HCT116 (cell line): ENCODE measurements around the gene PKHD1. TPM values are rescaled to one million over a fixed set of nuclear protein-coding genes. Genes with fewer than 3 reads are reported as not detected.

Source experiments
- ATAC-seq: fragments of 200-7000 bp; cut with Tn5 transposase; 2 replicates; pipeline ENCODE4 v1.9.1; 2020; ENCODE audit warnings: mild to moderate bottlenecking, moderate library complexity
- BruUV-seq: library from RNA; stranded (reverse); fragments of 400-500 nt; replicated peaks from 2 replicates; lab custom pipeline; 2021; lab: Mats Ljungman, UMichigan
- CTCF ChIA-PET: fragments of 300-600 bp; sonication (Branson Sonifier 250); formaldehyde crosslinking; loops from one replicate; lab custom pipeline; 2021; ENCODE audit warnings: antibody characterized with exemption; lab: Charles Lee
- POLR2A ChIA-PET: fragments of 300-600, 350-600 bp; sonication (Branson Sonifier 250); formaldehyde crosslinking; loops from one replicate; lab custom pipeline; 2021; ENCODE audit warnings: antibody characterized with exemption; lab: Charles Lee
- RAD21 ChIA-PET, 2 experiments: fragments of 300-600 bp; sonication (Branson Sonifier 250); formaldehyde crosslinking; loops; one replicate each; lab custom pipeline; 2023; ENCODE audit warnings: low total read pairs in 2 of 2; ENCODE audit not compliant: uncharacterized antibody in 2 of 2, unreplicated experiment in 2 of 2, low non-redundant PET in 1 of 2; lab: Charles Lee
- DNase-seq: peaks from one replicate; pipeline ENCODE4 v3.0.0-alpha.2; 2010; ENCODE audit warnings: low read depth, low spot score
- H2AFZ ChIP-seq: fragments of 200-600 bp; shearing (Covaris generic), sonication (generic); 2 replicates; pipeline ENCODE4 v1.6.1; 2017; ENCODE audit warnings: low read depth, mixed run types, mixed read lengths, antibody characterized with exemption, low read length; ENCODE audit not compliant: poor library complexity, severe bottlenecking
- H3K27ac ChIP-seq: 2 replicates; pipeline ENCODE4 v1.5.1; 2012; ENCODE audit warnings: low read depth, low read length
- H3K27me3 ChIP-seq: fragments of 200-600 bp; sonication (generic); 2 replicates; pipeline ENCODE4 v1.6.1; 2016; ENCODE audit warnings: mixed run types, low read length, mixed read lengths; ENCODE audit not compliant: insufficient read depth
- H3K36me3 ChIP-seq, 2 experiments: fragments of 200-500 bp in 1 of 2; fragments of 200-600 bp in 1 of 2; sonication (Bioruptor generic) in 1 of 2; sonication (generic) in 1 of 2; 2 replicates each; pipeline versions ENCODE4 v1.5.1 to v1.6.1; 2014 to 2016; ENCODE audit warnings: low read length in 2 of 2, inconsistent platforms in 1 of 2, mixed read lengths in 1 of 2, mixed run types in 1 of 2; ENCODE audit not compliant: insufficient read depth in 2 of 2, control insufficient read depth in 1 of 2
- H3K4me1 ChIP-seq, 2 experiments: fragments of 200-600 bp in 1 of 2; sonication (generic) in 1 of 2; 2 replicates each; pipeline versions ENCODE4 v1.5.1 to v1.6.1; 2012 to 2017; ENCODE audit warnings: low read length in 2 of 2, inconsistent platforms in 1 of 2, mild to moderate bottlenecking in 1 of 2, mixed read lengths in 1 of 2, mixed run types in 1 of 2, moderate library complexity in 1 of 2; ENCODE audit not compliant: insufficient read depth in 2 of 2, control insufficient read depth in 1 of 2
- H3K4me2 ChIP-seq: fragments of 200-600 bp; sonication (generic); 2 replicates; pipeline ENCODE4 v1.6.1; 2017; ENCODE audit warnings: mixed run types, low read length, mixed read lengths
- H3K4me3 ChIP-seq, 2 experiments: fragments of 200-600 bp in 1 of 2; sonication (generic) in 1 of 2; replicated peaks in 1 of 2; 2 replicates each; pipeline ENCODE4 v1.5.1; 2011 to 2016; ENCODE audit warnings: low read length in 2 of 2, control low read depth in 1 of 2, low read depth in 1 of 2, mild to moderate bottlenecking in 1 of 2, mixed read lengths in 1 of 2, mixed run types in 1 of 2
- H3K79me2 ChIP-seq: fragments of 200-600 bp; sonication (generic); 2 replicates; pipeline ENCODE4 v1.6.1; 2017; ENCODE audit warnings: mild to moderate bottlenecking, mixed run types, low read length, moderate library complexity, mixed read lengths; ENCODE audit not compliant: insufficient read depth
- H3K9ac ChIP-seq: fragments of 200-600 bp; sonication (generic); 2 replicates; pipeline ENCODE4 v1.6.1; 2016; ENCODE audit warnings: low read length, mixed read lengths
- H3K9me2 ChIP-seq: fragments of 200-600 bp; sonication (generic), shearing (Covaris generic); 2 replicates; pipeline ENCODE4 v1.6.1; 2017; ENCODE audit warnings: mixed run types, mild to moderate bottlenecking, moderate library complexity; ENCODE audit not compliant: insufficient read depth
- H3K9me3 ChIP-seq, 2 experiments: fragments of 200-500 bp in 1 of 2; fragments of 200-600 bp in 1 of 2; sonication (Bioruptor generic) in 1 of 2; sonication (generic) in 1 of 2; 2 replicates each; pipeline ENCODE4 v1.6.1; 2014 to 2017; ENCODE audit warnings: low read length in 2 of 2, mixed read lengths in 2 of 2, inconsistent platforms in 1 of 2, low read depth in 1 of 2, mild to moderate bottlenecking in 1 of 2, mixed run types in 1 of 2, moderate library complexity in 1 of 2; ENCODE audit not compliant: control insufficient read depth in 1 of 2, insufficient read depth in 1 of 2
- H4K20me1 ChIP-seq: fragments of 200-600 bp; sonication (generic), shearing (Covaris generic); 2 replicates; pipeline ENCODE4 v1.6.1; 2017; ENCODE audit warnings: mixed run types, mild to moderate bottlenecking, moderate library complexity; ENCODE audit not compliant: insufficient read depth
- CBX3 ChIP-seq: IDR thresholded peaks from 2 replicates; pipeline ENCODE4 v1.6.1; 2012; ENCODE audit warnings: low read depth
- CEBPB ChIP-seq: IDR thresholded peaks from 2 replicates; pipeline ENCODE4 v1.6.1; 2012; ENCODE audit warnings: low read depth
- EGR1 ChIP-seq: IDR thresholded peaks from 2 replicates; pipeline ENCODE4 v1.6.1; 2012; ENCODE audit warnings: low read depth
- ELF1 ChIP-seq: IDR thresholded peaks from 2 replicates; pipeline ENCODE4 v1.6.1; 2012; ENCODE audit warnings: low read depth, borderline replicate concordance
- EZH2 ChIP-seq: fragments of 200-600 bp; sonication (generic); IDR thresholded peaks from 2 replicates; pipeline ENCODE4 v1.6.1; 2017; ENCODE audit warnings: antibody characterized with exemption, mixed run types
- EZH2phosphoT487 ChIP-seq: fragments of 200-600 bp; IDR thresholded peaks from 2 replicates; pipeline ENCODE4 v1.6.1; 2018; ENCODE audit warnings: antibody characterized with exemption, borderline replicate concordance
- FOSL1 ChIP-seq: IDR thresholded peaks from 2 replicates; pipeline ENCODE4 v1.6.1; 2012; ENCODE audit warnings: low read depth
- POLR2AphosphoS5 ChIP-seq: IDR thresholded peaks from 2 replicates; pipeline ENCODE4 v1.6.1; 2011; ENCODE audit warnings: mild to moderate bottlenecking, low read depth, low read length, moderate library complexity
- SIN3A ChIP-seq: IDR thresholded peaks from 2 replicates; pipeline ENCODE4 v1.6.1; 2012; ENCODE audit warnings: low read depth
- SRF ChIP-seq: IDR thresholded peaks from 2 replicates; pipeline ENCODE4 v1.6.1; 2012; ENCODE audit warnings: low read depth
- TCF7L2 ChIP-seq: IDR thresholded peaks from 2 replicates; pipeline ENCODE4 v1.7.0; 2011; ENCODE audit warnings: borderline replicate concordance, inconsistent platforms; ENCODE audit not compliant: insufficient read depth, insufficient read length; ENCODE audit errors: extremely low read depth
- ZNF274 ChIP-seq: fragments of 200-500 bp; sonication (Bioruptor generic); IDR thresholded peaks from 2 replicates; pipeline ENCODE4 v1.6.1; 2014; ENCODE audit warnings: mild to moderate bottlenecking, low read depth, low read length, inconsistent platforms
- intact Hi-C: fragments of 100-400 bp; cut with micrococcal nuclease; formaldehyde crosslinking; loops from 2 replicates; pipeline ENCODE4 v1.10.0; 2022
- total RNA-seq: library from RNA; stranded (reverse); gene quantifications from one replicate; pipeline ENCODE4 v1.2.1, GENCODE V29; 2021; ENCODE audit not compliant: unreplicated experiment
- TF ChIP-seq, protein P1 (sequence below), 3 experiments: fragments of 200-600 bp in 1 of 3; sonication (generic) in 1 of 3; IDR thresholded peaks in 2 of 3; conservative IDR thresholded peaks in 1 of 3; 2 replicates each; pipeline ENCODE4 v1.5.1; 2012 to 2017; ENCODE audit warnings: low read depth in 2 of 3, low read length in 2 of 3, antibody characterized with exemption in 1 of 3, borderline replicate concordance in 1 of 3, control low read depth in 1 of 3, mild to moderate bottlenecking in 1 of 3, mixed read lengths in 1 of 3, mixed run types in 1 of 3, moderate library complexity in 1 of 3; ENCODE audit not compliant: insufficient read depth in 1 of 3
- TF ChIP-seq, protein P2 (sequence below): IDR thresholded peaks from 2 replicates; pipeline ENCODE4 v1.6.1; 2011; ENCODE audit warnings: mild to moderate bottlenecking, low read length, moderate library complexity; ENCODE audit not compliant: insufficient replicate concordance; ENCODE audit errors: extremely low read depth
- TF ChIP-seq, protein P3 (sequence below): IDR thresholded peaks from 2 replicates; pipeline ENCODE4 v1.6.1; 2012

PKHD1 gene
- total RNA-seq, 1 experiment from 2014 or later = not detected

DNA sequence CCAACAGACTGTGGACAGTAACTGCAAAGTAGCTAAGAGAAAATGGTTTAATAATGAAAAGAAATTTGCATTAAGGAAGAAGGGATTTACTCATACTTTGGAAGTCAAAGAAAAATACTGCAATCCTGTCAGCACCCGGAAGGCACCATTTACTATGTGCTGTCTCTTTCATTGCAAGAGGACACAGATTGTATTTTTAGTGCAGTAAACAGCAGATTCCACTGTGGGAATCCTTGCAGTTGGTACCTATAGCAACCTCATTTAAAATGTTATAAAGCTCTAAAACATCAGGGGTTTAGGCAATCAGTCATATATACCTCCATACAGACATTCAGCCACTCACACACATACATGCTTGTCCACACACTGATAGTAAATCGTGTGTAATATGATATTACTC is 346.8 kb downstream of the PKHD1 start:
- Histone ChIP-seq H3K27ac (no peak overlapping the region), H3K4me2 (no peak overlapping the region), H3K9ac (no peak overlapping the region), H2AFZ (no peak overlapping the region), H3K9me2 (no peaks in the 10 kb centered on the region), H3K9me3 (peaks cover 0 to 11% of the 10 kb centered on the region in 2 experiments; a peak in 2 of 4 replicates), H3K36me3 (no peaks in the 10 kb centered on the region), H4K20me1 (no peaks in the 10 kb centered on the region), H3K27me3 (no peaks in the 10 kb centered on the region), H3K4me1 (no peaks in the 10 kb centered on the region), H3K4me3 (no peak overlapping the region), H3K79me2 (no peaks in the 10 kb centered on the region)
- RAD21 ChIA-PET = no interaction called here
- POLR2A ChIA-PET = no interaction called here
- ATAC-seq (no peak), DNase-seq (no peak)
- TF ChIP-seq, protein P1, sequence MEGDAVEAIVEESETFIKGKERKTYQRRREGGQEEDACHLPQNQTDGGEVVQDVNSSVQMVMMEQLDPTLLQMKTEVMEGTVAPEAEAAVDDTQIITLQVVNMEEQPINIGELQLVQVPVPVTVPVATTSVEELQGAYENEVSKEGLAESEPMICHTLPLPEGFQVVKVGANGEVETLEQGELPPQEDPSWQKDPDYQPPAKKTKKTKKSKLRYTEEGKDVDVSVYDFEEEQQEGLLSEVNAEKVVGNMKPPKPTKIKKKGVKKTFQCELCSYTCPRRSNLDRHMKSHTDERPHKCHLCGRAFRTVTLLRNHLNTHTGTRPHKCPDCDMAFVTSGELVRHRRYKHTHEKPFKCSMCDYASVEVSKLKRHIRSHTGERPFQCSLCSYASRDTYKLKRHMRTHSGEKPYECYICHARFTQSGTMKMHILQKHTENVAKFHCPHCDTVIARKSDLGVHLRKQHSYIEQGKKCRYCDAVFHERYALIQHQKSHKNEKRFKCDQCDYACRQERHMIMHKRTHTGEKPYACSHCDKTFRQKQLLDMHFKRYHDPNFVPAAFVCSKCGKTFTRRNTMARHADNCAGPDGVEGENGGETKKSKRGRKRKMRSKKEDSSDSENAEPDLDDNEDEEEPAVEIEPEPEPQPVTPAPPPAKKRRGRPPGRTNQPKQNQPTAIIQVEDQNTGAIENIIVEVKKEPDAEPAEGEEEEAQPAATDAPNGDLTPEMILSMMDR (IDR thresholded peaks at IDR 0.05 in 2 of 3, conservative IDR thresholded peaks at IDR 0.05 in 1 of 3; ENCODE audit: borderline replicate concordance in 1 of 3, insufficient read depth in 1 of 3, low read depth in 2 of 3, low read length in 2 of 3) = no peak
- TF ChIP-seq CBX3 (no peak), EZH2phosphoT487 (no peak), POLR2AphosphoS5 (no peak), FOSL1 (no peak), SIN3A (no peak), EGR1 (no peak), ELF1 (no peak), EZH2 (no peak), SRF (no peak), CEBPB (no peak), TCF7L2 (no peak), ZNF274 (no peak)
- TF ChIP-seq, protein P2, sequence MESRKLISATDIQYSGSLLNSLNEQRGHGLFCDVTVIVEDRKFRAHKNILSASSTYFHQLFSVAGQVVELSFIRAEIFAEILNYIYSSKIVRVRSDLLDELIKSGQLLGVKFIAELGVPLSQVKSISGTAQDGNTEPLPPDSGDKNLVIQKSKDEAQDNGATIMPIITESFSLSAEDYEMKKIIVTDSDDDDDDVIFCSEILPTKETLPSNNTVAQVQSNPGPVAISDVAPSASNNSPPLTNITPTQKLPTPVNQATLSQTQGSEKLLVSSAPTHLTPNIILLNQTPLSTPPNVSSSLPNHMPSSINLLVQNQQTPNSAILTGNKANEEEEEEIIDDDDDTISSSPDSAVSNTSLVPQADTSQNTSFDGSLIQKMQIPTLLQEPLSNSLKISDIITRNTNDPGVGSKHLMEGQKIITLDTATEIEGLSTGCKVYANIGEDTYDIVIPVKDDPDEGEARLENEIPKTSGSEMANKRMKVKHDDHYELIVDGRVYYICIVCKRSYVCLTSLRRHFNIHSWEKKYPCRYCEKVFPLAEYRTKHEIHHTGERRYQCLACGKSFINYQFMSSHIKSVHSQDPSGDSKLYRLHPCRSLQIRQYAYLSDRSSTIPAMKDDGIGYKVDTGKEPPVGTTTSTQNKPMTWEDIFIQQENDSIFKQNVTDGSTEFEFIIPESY = no peak
- TF ChIP-seq, protein P3, sequence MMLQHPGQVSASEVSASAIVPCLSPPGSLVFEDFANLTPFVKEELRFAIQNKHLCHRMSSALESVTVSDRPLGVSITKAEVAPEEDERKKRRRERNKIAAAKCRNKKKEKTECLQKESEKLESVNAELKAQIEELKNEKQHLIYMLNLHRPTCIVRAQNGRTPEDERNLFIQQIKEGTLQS = no peak
- CTCF ChIA-PET = no interaction called here
- BruUV-seq = no TSS peak
- intact Hi-C loops = no loop called here
